Gastroesophageal sphincter (tissue), 3 donors: Measurements from ENCODE around the gene SETD1A.

Experiments
- POLR2A ChIP-seq, 2 donors: fragments of 450-650 bp; IDR thresholded peaks; one replicate each; pipeline ENCODE4 v1.6.1; 2017; ENCODE audit warnings: antibody characterized with exemption in 2 of 2, mild to moderate bottlenecking in 2 of 2, moderate library complexity in 1 of 2
- TF ChIP-seq, protein P1 (sequence below), 4 experiments: fragments of 200-600 bp in 2 of 4; fragments of 450-650 bp in 2 of 4; sonication (generic) in 1 of 4; IDR thresholded peaks; one replicate each; pipeline ENCODE4 v1.5.1; 2017 to 2019; ENCODE audit warnings: antibody characterized with exemption in 4 of 4, mild to moderate bottlenecking in 2 of 4, moderate library complexity in 2 of 4

DNA sequence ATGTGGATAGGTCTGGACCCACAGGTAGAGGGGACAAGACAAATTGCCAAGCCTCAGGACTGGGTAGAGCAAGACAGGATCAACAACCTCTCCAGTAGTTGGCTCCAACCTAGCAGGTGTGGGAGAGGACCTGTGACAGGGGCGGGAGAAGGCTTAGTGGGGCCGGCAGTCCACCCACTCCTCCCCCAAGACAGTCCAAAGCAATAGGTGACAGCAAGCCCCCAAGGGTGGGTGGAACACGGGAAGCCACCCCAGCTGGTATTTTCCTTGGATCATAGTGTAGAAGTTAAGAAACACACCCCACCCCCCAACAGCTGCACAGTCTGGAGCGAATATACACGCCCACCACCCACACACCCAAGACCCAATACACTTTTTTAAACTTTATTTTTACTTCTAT, 71.7 kb downstream of the SETD1A start:
- TF ChIP-seq, protein P1, sequence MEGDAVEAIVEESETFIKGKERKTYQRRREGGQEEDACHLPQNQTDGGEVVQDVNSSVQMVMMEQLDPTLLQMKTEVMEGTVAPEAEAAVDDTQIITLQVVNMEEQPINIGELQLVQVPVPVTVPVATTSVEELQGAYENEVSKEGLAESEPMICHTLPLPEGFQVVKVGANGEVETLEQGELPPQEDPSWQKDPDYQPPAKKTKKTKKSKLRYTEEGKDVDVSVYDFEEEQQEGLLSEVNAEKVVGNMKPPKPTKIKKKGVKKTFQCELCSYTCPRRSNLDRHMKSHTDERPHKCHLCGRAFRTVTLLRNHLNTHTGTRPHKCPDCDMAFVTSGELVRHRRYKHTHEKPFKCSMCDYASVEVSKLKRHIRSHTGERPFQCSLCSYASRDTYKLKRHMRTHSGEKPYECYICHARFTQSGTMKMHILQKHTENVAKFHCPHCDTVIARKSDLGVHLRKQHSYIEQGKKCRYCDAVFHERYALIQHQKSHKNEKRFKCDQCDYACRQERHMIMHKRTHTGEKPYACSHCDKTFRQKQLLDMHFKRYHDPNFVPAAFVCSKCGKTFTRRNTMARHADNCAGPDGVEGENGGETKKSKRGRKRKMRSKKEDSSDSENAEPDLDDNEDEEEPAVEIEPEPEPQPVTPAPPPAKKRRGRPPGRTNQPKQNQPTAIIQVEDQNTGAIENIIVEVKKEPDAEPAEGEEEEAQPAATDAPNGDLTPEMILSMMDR (IDR thresholded peaks at IDR 0.05), result no peak
- TF ChIP-seq POLR2A (IDR thresholded peaks at IDR 0.05), result no peak
